Left ventricle myocardium inferior (tissue), 1 donor: ENCODE results near the gene ADD2. TPM values are rescaled to one million over a fixed set of nuclear protein-coding genes. Genes with fewer than 3 reads are reported as not detected.

Experiments used
- DNase-seq: peaks from one replicate; pipeline ENCODE4 v3.0.0-alpha.2; 2020
- H3K27ac ChIP-seq: fragments of 200-600 bp; replicated peaks from 2 replicates; pipeline ENCODE4 v1.8.0; 2021
- H3K27me3 ChIP-seq: fragments of 200-600 bp; 2 replicates; pipeline ENCODE4 v1.8.0; 2021; ENCODE audit warnings: low read depth
- H3K36me3 ChIP-seq: fragments of 200-600 bp; 2 replicates; pipeline ENCODE4 v1.8.0; 2021
- H3K4me1 ChIP-seq: fragments of 200-600 bp; 2 replicates; pipeline ENCODE4 v1.8.0; 2021
- H3K4me3 ChIP-seq: fragments of 200-600 bp; 2 replicates; pipeline ENCODE4 v1.8.0; 2021; ENCODE audit warnings: mild to moderate bottlenecking, moderate library complexity
- H3K9me3 ChIP-seq: fragments of 200-600 bp; replicated peaks from 2 replicates; pipeline ENCODE4 v1.8.0; 2021
- CTCF ChIP-seq: fragments of 200-600 bp; IDR thresholded peaks from 2 replicates; pipeline ENCODE4 v1.8.0; 2021; ENCODE audit warnings: antibody characterized with exemption, mild to moderate bottlenecking, borderline replicate concordance
- intact Hi-C: fragments of 100-400 bp; cut with micrococcal nuclease; formaldehyde crosslinking; loops from one replicate; pipeline ENCODE4 v1.11.0; 2022
- total RNA-seq: library from RNA; stranded (reverse); fragmentation: NEBNext Ultra II Directional; extraction: Animal tissue kit (Norgen Biotek cat#: 25700); gene quantifications from one replicate; pipeline ENCODE4 v1.2.1, GENCODE V29; 2021
- donor health status: DM: no; HTN: yes; CAD: no; lungs with severe emphysema.

ADD2 gene
- total RNA-seq, 1 donor from 2014 or later = 2.7 TPM

GRCh38 chr2:70703900-70704549 lies 64.0 kb downstream of the ADD2 start:
- intact Hi-C loops = no loop called here
- DNase-seq = no peak
- Histone ChIP-seq H3K4me3 (no peak overlapping the region), H3K27me3 (no peaks in the 10 kb centered on the region), H3K36me3 (no peaks in the 10 kb centered on the region), H3K4me1 (no peaks in the 10 kb centered on the region), H3K9me3 (no peaks in the 10 kb centered on the region), H3K27ac (no peak overlapping the region)
- TF ChIP-seq CTCF = no peak

- H3K4me3 ChIP-seq = no peak overlapping the region
- H3K27me3 ChIP-seq = peaks cover 3% of the 10 kb centered on the region
- intact Hi-C loops = no loop called here
- no peak for TF ChIP-seq CTCF
- H3K27ac ChIP-seq = no peak overlapping the region
- H3K9me3 ChIP-seq = no peaks in the 10 kb centered on the region
- no peak for DNase-seq
- no peaks in the 10 kb centered on the region for H3K36me3 ChIP-seq
- no peaks in the 10 kb centered on the region for H3K4me1 ChIP-seq
Observed at GRCh38 chr2:70702711-70703395, 65.1 kb downstream of the ADD2 start.

DNA sequence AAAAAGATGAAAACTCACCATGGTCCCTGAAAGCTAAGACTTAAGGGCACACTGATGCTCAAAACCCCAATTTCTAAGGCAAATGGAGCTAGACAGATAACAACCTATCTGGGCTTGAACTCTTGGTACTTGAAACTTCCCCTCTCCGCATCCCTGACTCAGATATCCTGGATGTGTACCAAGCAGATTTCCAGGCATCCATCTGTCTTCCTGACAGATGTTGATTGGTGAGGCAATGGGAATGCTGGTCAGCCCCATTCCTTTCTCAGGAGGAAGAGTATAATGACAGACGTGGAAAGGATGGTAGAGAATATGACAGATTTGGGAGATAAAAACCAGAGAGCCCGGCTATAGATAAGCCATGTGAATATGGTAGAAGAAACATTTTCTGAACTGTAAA lies 69.2 kb downstream of the ADD2 start:
- Histone ChIP-seq H3K4me3 (no peak overlapping the region), H3K4me1 (no peaks in the 10 kb centered on the region), H3K27me3 (peaks cover 7% of the 10 kb centered on the region), H3K9me3 (no peaks in the 10 kb centered on the region), H3K27ac (no peak overlapping the region), H3K36me3 (no peaks in the 10 kb centered on the region)
- intact Hi-C loops = no loop called here
- TF ChIP-seq CTCF = no peak
- DNase-seq = no peak

DNA sequence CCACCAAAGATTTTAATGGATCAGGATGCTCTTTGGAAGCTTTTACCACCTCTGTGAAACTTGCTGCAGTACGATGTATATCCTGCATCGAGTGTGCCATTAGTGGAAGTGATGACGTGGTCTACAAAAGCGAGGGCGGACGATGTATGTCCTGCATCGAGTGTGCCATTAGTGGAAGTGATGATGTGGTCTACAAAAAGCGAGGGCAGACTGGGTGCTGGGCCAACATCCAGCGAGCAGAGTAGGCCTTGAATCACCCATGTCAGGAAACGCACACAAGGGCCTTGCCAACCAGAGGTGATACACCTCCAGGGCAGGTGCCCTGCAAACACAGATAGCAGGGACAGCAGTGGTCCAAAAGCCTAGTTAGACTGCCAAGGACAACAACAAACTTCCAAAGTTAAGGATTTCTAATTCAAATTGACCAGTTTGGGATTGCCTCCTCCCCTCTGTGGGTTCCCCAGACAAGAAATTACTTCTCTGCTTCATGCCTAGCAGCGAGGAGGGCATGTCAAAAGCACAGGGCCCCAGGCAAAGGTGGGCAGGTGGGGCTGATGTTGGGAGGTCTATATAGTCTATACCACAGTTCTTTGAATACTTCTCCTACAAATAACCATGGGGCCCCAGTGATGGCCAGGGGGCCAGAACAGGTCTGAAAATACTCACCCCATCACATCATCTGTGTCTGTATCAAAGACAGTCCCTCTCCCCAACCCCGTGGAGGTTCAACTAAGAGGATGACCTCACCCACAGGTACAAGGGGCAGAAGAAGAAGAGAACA lies 70.2 kb downstream of the ADD2 start:
- DNase-seq = no peak
- intact Hi-C loops = no loop called here
- Histone ChIP-seq H3K36me3 (no peaks in the 10 kb centered on the region), H3K4me1 (no peaks in the 10 kb centered on the region), H3K4me3 (no peak overlapping the region), H3K27me3 (peaks cover 7% of the 10 kb centered on the region), H3K9me3 (no peaks in the 10 kb centered on the region), H3K27ac (no peak overlapping the region)
- no peak for TF ChIP-seq CTCF

GRCh38 chr2:70696142-70696541 lies 71.9 kb downstream of the ADD2 start:
- DNase-seq = no peak
- no peak for TF ChIP-seq CTCF
- intact Hi-C loops = no loop called here
- Histone ChIP-seq H3K4me1 (no peaks in the 10 kb centered on the region), H3K27ac (no peak overlapping the region), H3K36me3 (no peaks in the 10 kb centered on the region), H3K4me3 (no peak overlapping the region), H3K27me3 (peaks cover 7% of the 10 kb centered on the region), H3K9me3 (no peaks in the 10 kb centered on the region)
